GM12878 (cell line): ENCODE measurements around the gene HTR3E. TPM values are rescaled to one million over a fixed set of nuclear protein-coding genes. Genes with fewer than 3 reads are reported as not detected.
"Not testable (repeated sequence)": the region's sequence is repeated elsewhere in the genome, so short reads cannot be mapped to it uniquely, and the experiment has no call there.

ENCODE experiments used
- ATAC-seq: fragments of 200-7000 bp; cut with Tn5 transposase; 3 replicates; pipeline ENCODE4 v1.9.1; 2020; ENCODE audit warnings: mild to moderate bottlenecking, moderate library complexity
- BruUV-seq: library from RNA; stranded (reverse); fragments of 400-500 nt; replicated peaks from 2 replicates; lab custom pipeline; 2021; lab: Mats Ljungman, UMichigan
- CTCF ChIA-PET: fragments of 300-600 bp; sonication (Branson Sonifier 250); formaldehyde crosslinking; extraction: SDS; loops from one replicate; lab custom pipeline; 2021; ENCODE audit warnings: inconsistent platforms; lab: Yijun Ruan, JAX
- POLR2A ChIA-PET: fragments of 350-600 bp; formaldehyde crosslinking; extraction: SDS; loops from one replicate; lab custom pipeline; 2021; ENCODE audit warnings: inconsistent platforms; lab: Charles Lee
- RAD21 ChIA-PET: fragments of 300-600 bp; sonication (Branson Sonifier 250); formaldehyde crosslinking; loops from one replicate; lab custom pipeline; 2023; ENCODE audit warnings: antibody characterized with exemption; ENCODE audit not compliant: unreplicated experiment; lab: Charles Lee
- SMC1A ChIA-PET: fragments of 300-600 bp; sonication (Branson Sonifier 250); formaldehyde crosslinking; loops from one replicate; lab custom pipeline; 2023; ENCODE audit not compliant: unreplicated experiment, uncharacterized antibody; lab: Charles Lee
- DNase-seq: peaks from one replicate; pipeline ENCODE4 v3.0.0-alpha.2; 2011; ENCODE audit warnings: low read depth, low spot score
- FAIRE-seq: peaks from 3 replicates; lab custom pipeline; 2011; peaks lifted over from hg19 to GRCh38; lab: Jason Lieb, UNC
- H2AFZ ChIP-seq: 2 replicates; pipeline ENCODE4 v1.6.0; 2011; ENCODE audit warnings: low read depth, low read length, control low read depth; ENCODE audit not compliant: control insufficient read depth
- H3K27ac ChIP-seq: 2 replicates; pipeline ENCODE4 v1.5.1; 2011; ENCODE audit warnings: control low read depth; ENCODE audit not compliant: control insufficient read depth, insufficient read depth
- H3K27me3 ChIP-seq, 2 experiments: replicated peaks in 1 of 2; 2 replicates each; pipeline versions ENCODE4 v1.6.0 to v1.6.1; 2011; ENCODE audit warnings: low read length in 1 of 2; ENCODE audit not compliant: control insufficient read depth in 2 of 2, insufficient read depth in 2 of 2
- H3K36me3 ChIP-seq, 2 experiments: 2 replicates each; pipeline ENCODE4 v1.5.1; 2011; ENCODE audit warnings: low read length in 1 of 2; ENCODE audit not compliant: control insufficient read depth in 2 of 2, insufficient read depth in 2 of 2
- H3K4me1 ChIP-seq: 2 replicates; pipeline ENCODE4 v1.6.1; 2011; ENCODE audit warnings: mild to moderate bottlenecking, low read length, moderate library complexity, mixed read lengths; ENCODE audit not compliant: control insufficient read depth, insufficient read depth
- H3K4me2 ChIP-seq: 2 replicates; pipeline ENCODE4 v1.6.0; 2011; ENCODE audit warnings: control low read depth; ENCODE audit not compliant: control insufficient read depth, insufficient read depth
- H3K4me3 ChIP-seq: fragments of 200-600 bp; sonication (generic); 2 replicates; pipeline ENCODE4 v1.5.1; 2016
- H3K79me2 ChIP-seq: 2 replicates; pipeline ENCODE4 v1.6.0; 2011; ENCODE audit warnings: low read length; ENCODE audit not compliant: control insufficient read depth, insufficient read depth
- H3K9ac ChIP-seq: 2 replicates; pipeline ENCODE4 v1.8.0; 2011; ENCODE audit warnings: low read length, control low read depth, mixed read lengths; ENCODE audit not compliant: control insufficient read depth, insufficient read depth
- H3K9me3 ChIP-seq: replicated peaks from 3 replicates; pipeline ENCODE4 v1.5.1; 2011; ENCODE audit warnings: mild to moderate bottlenecking, low read length; ENCODE audit not compliant: control insufficient read depth, insufficient read depth
- H4K20me1 ChIP-seq: 2 replicates; pipeline ENCODE4 v1.6.0; 2011; ENCODE audit not compliant: control insufficient read depth, insufficient read depth
- CBX5 ChIP-seq: sonication (generic); IDR thresholded peaks from 2 replicates; pipeline ENCODE4 v1.6.1; 2016; ENCODE audit warnings: low read depth, moderate library complexity, mild to moderate bottlenecking, inconsistent platforms
- CEBPZ ChIP-seq: fragments of 150-350 bp; IDR thresholded peaks from 2 replicates; pipeline ENCODE4 v1.6.1; 2016; ENCODE audit warnings: low read depth, low read length
- E2F4 ChIP-seq: IDR thresholded peaks from 2 replicates; pipeline ENCODE4 v1.6.1; 2012; ENCODE audit warnings: low read depth, low read length, improper control_type of control experiment
- MYC ChIP-seq: IDR thresholded peaks from 2 replicates; pipeline ENCODE4 v1.6.1; 2011; ENCODE audit warnings: mild to moderate bottlenecking, low read length, moderate library complexity, inconsistent platforms; ENCODE audit not compliant: insufficient read depth, insufficient replicate concordance, insufficient read length, severe bottlenecking
- PBX3 ChIP-seq: IDR thresholded peaks from 2 replicates; pipeline ENCODE4 v1.6.1; 2011; ENCODE audit warnings: mild to moderate bottlenecking, low read depth, low read length, moderate library complexity; ENCODE audit not compliant: insufficient replicate concordance
- ZSCAN29 ChIP-seq: fragments of 450-650 bp; IDR thresholded peaks from 2 replicates; pipeline ENCODE4 v1.6.1; 2017; ENCODE audit warnings: mild to moderate bottlenecking, moderate library complexity
- WGBS: methylation state at CpG from one replicate; pipeline ENCODE4 v1.1.6; 2016; ENCODE audit warnings: low lambda C conversion rate; ENCODE audit not compliant: insufficient replicate concordance, insufficient coverage; ENCODE audit errors: missing lambda C conversion rate; 5-methylcytosine and 5-hydroxymethylcytosine counted together
- in situ Hi-C: fragments of 300-500 bp; cut with MboI; formaldehyde crosslinking; loops from 9 replicates; pipeline ENCODE4 v1.14.3; 2018; ENCODE audit warnings: mixed read lengths
- intact Hi-C: fragments of 100-400 bp; cut with micrococcal nuclease; formaldehyde crosslinking; loops from one replicate; pipeline ENCODE4 v1.14.2; 2022; ENCODE audit not compliant: unreplicated experiment
- polyA plus RNA-seq, 11 experiments: library from polyadenylated mRNA; depleted of rRNA in 4 of 11; unstranded in 6 of 11; stranded (reverse) in 5 of 11; fragments of >200 nt; fragmentation: Nextera tagmentation in 4 of 11; fragmentation: Illumina TruSeq in 1 of 11; extraction: Ambion mirVana in 4 of 11; extraction: Trizol in 1 of 11; gene quantifications; 1 replicate in 1 of 11; 2 replicates in 10 of 11; pipeline versions ENCODE4 v1.2.1 to v1.2.3, GENCODE V29; 2011 to 2016; ENCODE audit warnings: inconsistent platforms in 2 of 11, missing spikeins in 2 of 11, low read depth in 1 of 11
- total RNA-seq, 4 experiments: library from RNA; depleted of rRNA in 3 of 4; stranded (reverse); fragments of >200 nt in 3 of 4; fragmentation: Illumina TruSeq in 1 of 4; extraction: Trizol in 1 of 4; gene quantifications; 2 replicates each; pipeline versions ENCODE4 v1.2.1 to v1.2.3, GENCODE V29; 2013 to 2021
- TF ChIP-seq, protein P1 (sequence below): fragments of 450-650 bp; IDR thresholded peaks from 2 replicates; pipeline ENCODE4 v1.6.1; 2017; ENCODE audit warnings: mild to moderate bottlenecking

The HTR3E gene
- total and polyA plus RNA-seq, 10 of the 15 experiments (the other 5 are each of a cell fraction or from before 2014, with no cell fraction given) = not detected

GRCh38 chr3:184149123-184149522 is 52.3 kb downstream of the HTR3E start (continued):
- TF ChIP-seq PBX3 (no peak), ZSCAN29 (no peak), MYC (no peak), CBX5 (no peak), E2F4 (no peak), CEBPZ (no peak)
- TF ChIP-seq, protein P1, sequence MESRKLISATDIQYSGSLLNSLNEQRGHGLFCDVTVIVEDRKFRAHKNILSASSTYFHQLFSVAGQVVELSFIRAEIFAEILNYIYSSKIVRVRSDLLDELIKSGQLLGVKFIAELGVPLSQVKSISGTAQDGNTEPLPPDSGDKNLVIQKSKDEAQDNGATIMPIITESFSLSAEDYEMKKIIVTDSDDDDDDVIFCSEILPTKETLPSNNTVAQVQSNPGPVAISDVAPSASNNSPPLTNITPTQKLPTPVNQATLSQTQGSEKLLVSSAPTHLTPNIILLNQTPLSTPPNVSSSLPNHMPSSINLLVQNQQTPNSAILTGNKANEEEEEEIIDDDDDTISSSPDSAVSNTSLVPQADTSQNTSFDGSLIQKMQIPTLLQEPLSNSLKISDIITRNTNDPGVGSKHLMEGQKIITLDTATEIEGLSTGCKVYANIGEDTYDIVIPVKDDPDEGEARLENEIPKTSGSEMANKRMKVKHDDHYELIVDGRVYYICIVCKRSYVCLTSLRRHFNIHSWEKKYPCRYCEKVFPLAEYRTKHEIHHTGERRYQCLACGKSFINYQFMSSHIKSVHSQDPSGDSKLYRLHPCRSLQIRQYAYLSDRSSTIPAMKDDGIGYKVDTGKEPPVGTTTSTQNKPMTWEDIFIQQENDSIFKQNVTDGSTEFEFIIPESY = no peak
- TF ChIP-seq, all 136 proteins: peak for 0

- BruUV-seq = not testable (repeated sequence)
These were observed 52.9 kb downstream of the HTR3E start for GRCh38 chr3:184149770-184150169.

More at GRCh38 chr3:184149770-184150169, 52.9 kb downstream of the HTR3E start:
- H3K36me3 ChIP-seq, H3K4me1 ChIP-seq, DNase-seq, H3K27ac ChIP-seq, intact Hi-C loops, ATAC-seq, H3K4me2 ChIP-seq, in situ Hi-C loops, H3K9ac ChIP-seq, H4K20me1 ChIP-seq, H3K9me3 ChIP-seq, FAIRE-seq, H3K79me2 ChIP-seq, POLR2A ChIA-PET, RAD21 ChIA-PET, H3K27me3 ChIP-seq, H3K4me3 ChIP-seq, H2AFZ ChIP-seq: not testable (repeated sequence)
- ChIA-PET SMC1A (interaction anchor here (0.9 to 1.6 kb wide), 2 partner anchors 9 to 66 kb away, joined by 3 to 4 read pairs; no protein-coding TSS in a partner anchor), CTCF (interaction anchor here (0.7 kb wide), 2 partner anchors 19 to 113 kb away, joined by 3 read pairs; no protein-coding TSS in a partner anchor)
- WGBS = 60% methylated on average over 6 of the region's 6 CpGs
